Rectal smooth muscle tissue (tissue), 1 donor: ENCODE measurements around the gene SCN10A.

Source experiments
- H3K27ac ChIP-seq: one replicate; pipeline ENCODE4 v1.7.0; 2013; ENCODE audit warnings: low read depth, low read length, inconsistent platforms
- H3K27me3 ChIP-seq: one replicate; pipeline ENCODE4 v1.7.0; 2013; ENCODE audit warnings: low read length; ENCODE audit not compliant: control insufficient read depth, insufficient read depth
- H3K36me3 ChIP-seq: one replicate; pipeline ENCODE4 v1.7.0; 2013; ENCODE audit warnings: low read length; ENCODE audit not compliant: control insufficient read depth, insufficient read depth
- H3K4me1 ChIP-seq: one replicate; pipeline ENCODE4 v1.7.0; 2013; ENCODE audit warnings: low read length; ENCODE audit not compliant: control insufficient read depth, insufficient read depth
- H3K4me3 ChIP-seq: one replicate; pipeline ENCODE4 v1.7.0; 2013; ENCODE audit warnings: low read length
- H3K9ac ChIP-seq: one replicate; pipeline ENCODE4 v1.7.0; 2013; ENCODE audit warnings: low read length

Gene SCN10A

DNA sequence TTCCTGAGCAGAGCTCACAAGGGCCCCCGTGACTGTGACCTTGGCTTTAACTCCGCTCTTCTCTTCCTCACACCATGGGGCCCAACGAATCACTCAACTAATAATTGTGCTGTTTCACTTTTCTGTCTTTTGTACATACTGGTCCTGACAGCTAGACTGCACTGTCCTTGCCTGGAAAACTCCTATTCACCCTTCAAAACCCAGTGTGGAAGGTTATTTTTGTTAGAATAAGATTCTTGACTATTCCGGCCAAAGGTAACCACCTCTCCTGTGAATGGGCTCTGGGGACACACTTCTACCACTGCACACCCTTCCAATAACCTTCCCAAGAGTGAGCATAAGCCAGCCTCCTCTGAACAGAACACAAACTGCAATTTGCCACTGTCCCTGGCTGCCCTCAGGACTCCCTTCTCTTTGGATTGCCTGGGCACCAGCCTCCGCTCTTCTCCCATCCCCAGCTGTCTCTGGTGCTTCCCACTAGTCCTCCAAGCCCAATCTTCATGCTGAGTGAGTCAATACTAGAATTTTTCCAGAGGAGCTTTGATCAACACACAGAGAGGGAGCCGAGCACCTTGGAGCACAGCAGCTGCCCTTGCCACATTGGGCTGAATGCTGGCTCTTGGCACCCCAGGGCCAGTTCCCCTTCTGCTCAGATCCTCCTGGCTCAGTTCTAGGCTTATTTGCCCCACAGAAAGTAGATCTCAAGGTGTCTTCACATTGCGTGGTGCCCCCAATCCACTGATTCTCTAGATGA is 168.6 kb downstream of the SCN10A start:
- no peaks in the 10 kb centered on the region for H3K4me1 ChIP-seq

More for the DNA sequence above, 168.6 kb downstream of the SCN10A start:
- H3K27ac ChIP-seq: no peak overlapping the region
- H3K27me3 ChIP-seq: peaks cover 10% of the 10 kb centered on the region
- H3K9ac ChIP-seq: no peak overlapping the region
- no peak overlapping the region for H3K4me3 ChIP-seq
- no peaks in the 10 kb centered on the region for H3K36me3 ChIP-seq
